Natural killer cell (primary cell): Measurements from ENCODE around the gene BRME1. TPM values are rescaled to one million over a fixed set of nuclear protein-coding genes. Genes with fewer than 3 reads are reported as not detected.

ENCODE experiments used
- ATAC-seq, 3 donors: fragments of 150-1000 bp in 2 of 3; fragments of 200-7000 bp in 1 of 3; cut with Tn5 transposase; 1 replicate in 1 of 3; 2 replicates in 2 of 3; pipeline ENCODE4 v1.10.0; 2021; ENCODE audit warnings: mild to moderate bottlenecking in 2 of 3, moderate library complexity in 2 of 3
- DNase-seq, 2 donors: peaks; one replicate each; pipeline versions ENCODE4 v3.0.0 to v3.0.0-alpha.2; 2013 to 2021; ENCODE audit warnings: mixed read lengths in 1 of 2
- H3K27ac ChIP-seq: one replicate; pipeline ENCODE4 v1.5.1; 2013; ENCODE audit warnings: mild to moderate bottlenecking, low read length
- H3K27me3 ChIP-seq: one replicate; pipeline ENCODE4 v1.6.1; 2013; ENCODE audit warnings: low read length; ENCODE audit not compliant: control insufficient read depth, insufficient read depth
- H3K36me3 ChIP-seq: one replicate; pipeline ENCODE4 v1.6.1; 2013; ENCODE audit warnings: low read length; ENCODE audit not compliant: control insufficient read depth, insufficient read depth
- H3K4me1 ChIP-seq: one replicate; pipeline ENCODE4 v1.6.1; 2013; ENCODE audit warnings: low read length; ENCODE audit not compliant: control insufficient read depth, insufficient read depth
- H3K4me3 ChIP-seq: one replicate; pipeline ENCODE4 v1.5.1; 2013; ENCODE audit warnings: low read length
- H3K9me3 ChIP-seq: one replicate; pipeline ENCODE4 v1.6.1; 2013; ENCODE audit warnings: low read length; ENCODE audit not compliant: control insufficient read depth, insufficient read depth
- H3K27ac Mint-ChIP-seq, 2 donors: one replicate each; pipeline ENCODE4 v1.8.0; 2022; ENCODE audit warnings: mild to moderate bottlenecking in 2 of 2, mixed read lengths in 2 of 2, moderate library complexity in 1 of 2
- H3K27me3 Mint-ChIP-seq, 2 donors: one replicate each; pipeline ENCODE4 v1.8.0; 2022; ENCODE audit warnings: low read depth in 2 of 2, mixed read lengths in 2 of 2
- H3K36me3 Mint-ChIP-seq: one replicate; pipeline ENCODE4 v1.8.0; 2022; ENCODE audit warnings: mixed read lengths
- H3K4me1 Mint-ChIP-seq, 2 donors: one replicate each; pipeline ENCODE4 v1.8.0; 2022; ENCODE audit warnings: mixed read lengths in 2 of 2
- H3K4me3 Mint-ChIP-seq: one replicate; pipeline ENCODE4 v1.8.0; 2022; ENCODE audit warnings: mild to moderate bottlenecking, moderate library complexity, mixed read lengths
- H3K9me3 Mint-ChIP-seq, 2 donors: one replicate each; pipeline ENCODE4 v1.8.0; 2022; ENCODE audit warnings: mixed read lengths in 2 of 2
- CTCF ChIP-seq: fragments of 200-600 bp; IDR thresholded peaks from one replicate; pipeline ENCODE4 v1.8.0; 2022; ENCODE audit warnings: antibody characterized with exemption
- WGBS: methylation state at CpG from one replicate; pipeline ENCODE4 v1.1.7; 2013; ENCODE audit warnings: missing lambda C conversion rate; ENCODE audit not compliant: insufficient coverage; 5-methylcytosine and 5-hydroxymethylcytosine counted together
- intact Hi-C: fragments of 100-400 bp; cut with micrococcal nuclease; formaldehyde crosslinking; loops from one replicate; pipeline ENCODE4 v1.14.2; 2022
- total RNA-seq, 4 donors: library from RNA; stranded (reverse); fragments of 120-200 nt in 1 of 4; gene quantifications; one replicate each; pipeline versions ENCODE4 v1.2.3 to v1.2.4, GENCODE V29; 2013 to 2022

The BRME1 gene
- total RNA-seq, 3 donors from 2014 or later (not counting 1 experiment from before 2014, with no cell fraction given), result 3.8 to 7.7 (median 4.0) TPM

GRCh38 chr19:13932911-13933393, 27.0 kb upstream of the BRME1 start:
- H3K36me3 Mint-ChIP-seq, result no peaks in the 10 kb centered on the region

GRCh38 chr19:13932149-13932637, 26.3 kb upstream of the BRME1 start:
- 92% methylated on average over 6 of the region's 6 CpGs for WGBS
- Histone ChIP-seq H3K9me3 (no peaks in the 10 kb centered on the region), H3K36me3 (peaks cover 6% of the 10 kb centered on the region), H3K27ac (no peak overlapping the region), H3K4me3 (no peak overlapping the region), H3K4me1 (no peaks in the 10 kb centered on the region), H3K27me3 (no peaks in the 10 kb centered on the region)
- no peaks in the 10 kb centered on the region for H3K36me3 Mint-ChIP-seq
- H3K27me3 Mint-ChIP-seq, result peaks cover 0 to 12% of the 10 kb centered on the region in 2 donors
- no peak for DNase-seq
- H3K4me3 Mint-ChIP-seq, result no peak overlapping the region
- TF ChIP-seq CTCF, result no peak
- no peak overlapping the region for H3K27ac Mint-ChIP-seq
- H3K4me1 Mint-ChIP-seq, result peaks cover 0 to 6% of the 10 kb centered on the region in 2 donors
- ATAC-seq, result no peak
- H3K9me3 Mint-ChIP-seq, result no peaks in the 10 kb centered on the region
- intact Hi-C loops, result no loop called here

More at GRCh38 chr19:13932911-13933393, 27.0 kb upstream of the BRME1 start:
- Histone ChIP-seq H3K4me1 (peaks cover 1% of the 10 kb centered on the region), H3K36me3 (peaks cover 6% of the 10 kb centered on the region), H3K27me3 (peaks cover 6% of the 10 kb centered on the region), H3K9me3 (no peaks in the 10 kb centered on the region), H3K27ac (no peak overlapping the region), H3K4me3 (no peak overlapping the region)
- no peak for TF ChIP-seq CTCF
- Mint-ChIP-seq H3K4me1 (peaks cover 0 to 6% of the 10 kb centered on the region in 2 donors), H3K4me3 (no peak overlapping the region), H3K9me3 (no peaks in the 10 kb centered on the region), H3K27ac (no peak overlapping the region), H3K27me3 (peaks cover 0 to 16% of the 10 kb centered on the region in 2 donors)
- 93% methylated on average over 42 of the region's 42 CpGs for whole genome bisulfite sequencing
- ATAC-seq, result no peak
- DNase-seq, result no peak
- intact Hi-C loops, result no loop called here

GRCh38 chr19:13931391-13932148, 25.7 kb upstream of the BRME1 start:
- H3K27me3 ChIP-seq, result no peaks in the 10 kb centered on the region
- H3K4me3 ChIP-seq, result no peak overlapping the region
- WGBS, result 93% methylated on average over 30 of the region's 30 CpGs
- Mint-ChIP-seq H3K4me1 (peaks cover 0 to 6% of the 10 kb centered on the region in 2 donors), H3K4me3 (no peak overlapping the region), H3K27ac (no peak overlapping the region), H3K9me3 (no peaks in the 10 kb centered on the region), H3K36me3 (no peaks in the 10 kb centered on the region), H3K27me3 (peaks cover 0 to 12% of the 10 kb centered on the region in 2 donors)
- TF ChIP-seq CTCF, result no peak
- no peak for DNase-seq
- H3K4me1 ChIP-seq, result no peaks in the 10 kb centered on the region
- H3K9me3 ChIP-seq, result no peaks in the 10 kb centered on the region
- ATAC-seq, result no peak
- peaks cover 9% of the 10 kb centered on the region for H3K36me3 ChIP-seq
- intact Hi-C loops, result no loop called here
- no peak overlapping the region for H3K27ac ChIP-seq
